Activated CD4-positive, alpha-beta memory T cell treated with anti-CD3 and anti-CD28 coated beads for 36 hours (primary cell): ENCODE data around the gene SCN1B. TPM values are rescaled to one million over a fixed set of nuclear protein-coding genes. Genes with fewer than 3 reads are reported as not detected.

Experiments used
- CTCF ChIA-PET: fragments of 350-600 bp; sonication (Branson Sonifier 250); formaldehyde crosslinking; loops from one replicate; lab custom pipeline; 2021; ENCODE audit warnings: antibody characterized with exemption, inconsistent platforms; lab: Charles Lee
- POLR2A ChIA-PET: fragments of 350-600 bp; sonication (Branson Sonifier 250); formaldehyde crosslinking; loops from one replicate; lab custom pipeline; 2021; ENCODE audit warnings: antibody characterized with exemption; lab: Charles Lee
- DNase-seq: peaks from one replicate; pipeline ENCODE4 v3.0.0-alpha.2; 2020
- H3K27ac Mint-ChIP-seq: one replicate; pipeline ENCODE4 v1.8.0; 2021; ENCODE audit warnings: mixed read lengths
- H3K27me3 Mint-ChIP-seq: one replicate; pipeline ENCODE4 v1.8.0; 2021; ENCODE audit warnings: mixed read lengths
- H3K36me3 Mint-ChIP-seq: one replicate; pipeline ENCODE4 v1.8.0; 2021; ENCODE audit warnings: mixed read lengths
- H3K4me1 Mint-ChIP-seq: one replicate; pipeline ENCODE4 v1.8.0; 2021; ENCODE audit warnings: low read depth, mixed read lengths
- H3K4me3 Mint-ChIP-seq: one replicate; pipeline ENCODE4 v1.8.0; 2021; ENCODE audit warnings: mild to moderate bottlenecking, mixed read lengths
- H3K9me3 Mint-ChIP-seq: one replicate; pipeline ENCODE4 v1.8.0; 2021; ENCODE audit warnings: mixed read lengths
- intact Hi-C: fragments of 100-400 bp; cut with micrococcal nuclease; formaldehyde crosslinking; loops from one replicate; pipeline ENCODE4 v1.15.1; 2023
- total RNA-seq, 2 experiments: library from RNA; stranded (reverse); gene quantifications; one replicate each; pipeline ENCODE4 v1.2.3, GENCODE V29; 2021

The SCN1B gene
- total RNA-seq, 2 experiments from 2014 or later, result 1.1 to 1.6 TPM

DNA sequence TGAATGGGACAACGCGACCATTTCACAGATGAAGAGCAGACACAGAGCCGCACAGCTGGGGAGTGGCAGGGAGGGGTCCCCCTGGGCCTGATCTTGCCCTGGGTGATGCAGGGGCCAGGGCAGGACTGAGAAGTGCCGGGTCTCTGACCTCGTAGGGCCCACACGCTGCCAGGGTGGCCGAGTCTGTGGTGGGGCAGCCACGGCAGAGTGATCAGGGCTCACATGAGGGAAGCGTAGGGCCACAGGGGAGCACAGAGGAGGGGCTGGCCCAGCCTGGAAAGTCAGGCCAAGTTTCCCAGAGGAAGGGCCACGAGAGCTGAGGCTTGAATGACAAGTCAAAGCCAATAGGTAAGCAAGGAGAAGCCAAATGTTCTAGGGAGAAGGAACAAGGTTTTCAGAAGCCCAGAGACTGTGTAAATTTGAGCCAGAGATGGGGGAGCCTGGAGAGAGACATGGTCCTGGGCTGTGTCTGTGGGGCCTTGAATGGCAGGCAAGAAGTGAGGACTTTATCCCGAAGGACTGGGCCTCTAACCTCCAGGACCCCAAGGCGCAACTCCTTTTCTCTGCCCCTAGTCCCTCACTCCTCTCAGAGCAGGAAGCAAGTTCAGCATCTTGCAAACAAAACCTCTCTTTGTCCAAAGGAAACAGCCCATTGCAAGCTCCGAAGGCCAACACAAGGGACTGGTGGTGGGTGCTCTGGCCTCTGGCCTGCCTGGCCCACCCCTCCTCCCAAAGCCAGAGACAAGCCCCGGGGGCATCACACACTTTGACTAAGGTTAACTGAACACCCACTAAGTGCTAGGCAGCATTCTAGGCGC lies 53.6 kb downstream of the SCN1B start:
- ChIA-PET POLR2A (no interaction called here), CTCF (interaction anchor here (0.9 to 1.3 kb wide), 2 partner anchors 17 kb away, joined by 3 to 7 read pairs; no protein-coding TSS in a partner anchor)
- Mint-ChIP-seq H3K4me3 (no peak overlapping the region), H3K36me3 (no peaks in the 10 kb centered on the region), H3K27ac (no peak overlapping the region), H3K4me1 (peaks cover 4% of the 10 kb centered on the region), H3K27me3 (no peaks in the 10 kb centered on the region), H3K9me3 (no peaks in the 10 kb centered on the region)
- DNase-seq, result no peak
- intact Hi-C loops, result no loop called here

DNA sequence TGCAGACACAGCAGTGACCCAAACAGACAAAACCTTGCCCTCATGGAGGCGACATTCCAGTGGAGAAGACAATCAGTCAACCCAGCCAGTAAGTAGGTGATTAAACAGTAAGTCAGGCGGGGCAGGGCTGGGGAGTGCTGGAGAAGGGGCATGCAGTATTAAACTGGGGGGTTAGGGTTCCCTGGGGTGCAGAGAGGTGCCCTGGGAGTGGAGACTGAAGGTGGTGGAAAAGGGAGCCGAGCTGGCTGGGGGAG lies 54.2 kb downstream of the SCN1B start:
- ChIA-PET POLR2A (no interaction called here), CTCF (interaction anchor here (0.9 kb wide), 1 partner anchor 18 kb away, joined by 3 read pairs; no protein-coding TSS in a partner anchor)
- H3K36me3 Mint-ChIP-seq, result no peaks in the 10 kb centered on the region
- H3K4me1 Mint-ChIP-seq, result peaks cover 4% of the 10 kb centered on the region
- H3K9me3 Mint-ChIP-seq, result no peaks in the 10 kb centered on the region
- no peaks in the 10 kb centered on the region for H3K27me3 Mint-ChIP-seq
- no peak overlapping the region for H3K27ac Mint-ChIP-seq
- intact Hi-C loops, result no loop called here
- DNase-seq, result no peak
- no peak overlapping the region for H3K4me3 Mint-ChIP-seq

DNA sequence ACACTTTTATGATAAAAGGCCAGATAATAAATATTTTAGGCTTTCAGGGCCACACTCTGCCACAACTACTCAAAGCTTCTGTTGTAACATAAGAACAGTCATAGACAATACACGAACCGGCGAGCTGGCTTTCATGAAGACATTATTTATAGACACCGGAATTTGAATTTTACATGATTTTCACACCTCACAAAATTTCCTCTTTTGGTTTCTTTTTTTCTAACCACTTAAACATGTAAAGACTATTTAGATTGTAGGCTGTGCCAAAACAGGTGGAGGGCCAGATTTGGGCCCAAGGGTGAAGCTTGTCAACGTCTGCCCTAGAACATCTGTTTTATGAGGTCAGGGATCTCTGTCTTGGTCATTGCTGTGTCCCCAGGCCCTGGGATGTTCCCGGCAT lies 55.7 kb downstream of the SCN1B start:
- ChIA-PET CTCF (interaction anchor here (0.8 to 3.8 kb wide), 5 partner anchors 16 to 42 kb away, joined by 3 to 22 read pairs (median 4); no protein-coding TSS in a partner anchor), POLR2A (no interaction called here)
- Mint-ChIP-seq H3K27ac (no peak overlapping the region), H3K4me1 (peaks cover 10% of the 10 kb centered on the region), H3K9me3 (no peaks in the 10 kb centered on the region), H3K27me3 (peaks cover 4% of the 10 kb centered on the region), H3K36me3 (no peaks in the 10 kb centered on the region), H3K4me3 (no peak overlapping the region)
- no peak for DNase-seq
- intact Hi-C loops, result no loop called here

DNA sequence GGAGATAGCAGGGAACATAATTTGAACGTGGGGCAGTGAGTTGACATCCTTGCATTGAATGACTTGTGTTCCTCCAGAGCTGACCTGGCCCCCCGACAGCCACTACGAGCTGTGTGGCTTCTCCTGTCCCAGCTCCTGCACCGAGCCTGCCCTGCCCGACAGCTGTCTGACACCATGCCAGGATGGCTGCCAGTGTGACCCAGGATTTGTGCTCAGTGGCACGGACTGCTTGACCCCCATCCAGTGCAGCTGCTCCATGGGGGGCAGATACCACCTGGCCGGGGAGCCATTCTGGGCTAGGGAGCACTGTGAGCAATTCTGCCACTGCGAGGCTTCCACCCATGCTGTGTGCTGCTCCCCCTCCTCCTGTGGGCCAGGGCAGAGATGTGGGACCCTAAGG lies 56.2 kb downstream of the SCN1B start:
- no peak overlapping the region for H3K27ac Mint-ChIP-seq
- H3K27me3 Mint-ChIP-seq, result peaks cover 6% of the 10 kb centered on the region
- no peaks in the 10 kb centered on the region for H3K9me3 Mint-ChIP-seq
- intact Hi-C loops, result no loop called here
- peaks cover 10% of the 10 kb centered on the region for H3K4me1 Mint-ChIP-seq
- no peak for DNase-seq
- H3K4me3 Mint-ChIP-seq, result no peak overlapping the region
- CTCF ChIA-PET, result interaction anchor here (0.8 to 3.8 kb wide), 6 partner anchors 17 to 409 kb away, joined by 3 to 22 read pairs (median 4); no protein-coding TSS in a partner anchor
- POLR2A ChIA-PET, result no interaction called here
- H3K36me3 Mint-ChIP-seq, result no peaks in the 10 kb centered on the region

DNA sequence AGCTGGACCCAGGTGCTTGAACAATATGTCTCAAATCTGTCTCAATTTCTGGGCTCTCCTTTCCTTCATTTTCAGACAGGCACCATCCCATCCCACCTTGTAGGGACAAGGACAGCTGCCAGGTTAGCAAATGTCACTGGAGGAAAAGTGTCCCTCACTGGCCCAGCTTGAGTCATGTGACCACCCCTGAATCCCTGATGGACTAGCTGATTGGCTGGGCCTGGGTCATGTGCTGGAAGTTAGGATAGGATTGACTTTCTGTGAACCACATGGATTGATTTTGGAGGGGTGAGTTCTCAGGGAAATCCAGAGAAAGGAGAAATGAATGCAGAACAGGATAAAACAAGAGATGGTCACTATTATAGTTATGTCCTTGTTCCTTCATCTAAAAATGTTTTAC lies 57.1 kb downstream of the SCN1B start:
- no peaks in the 10 kb centered on the region for H3K9me3 Mint-ChIP-seq
- H3K27me3 Mint-ChIP-seq, result peaks cover 6% of the 10 kb centered on the region
- peaks cover 10% of the 10 kb centered on the region for H3K4me1 Mint-ChIP-seq
- no peak overlapping the region for H3K4me3 Mint-ChIP-seq
- DNase-seq, result no peak
- H3K36me3 Mint-ChIP-seq, result no peaks in the 10 kb centered on the region
- H3K27ac Mint-ChIP-seq, result no peak overlapping the region
- ChIA-PET CTCF (interaction anchor here (0.7 to 3.8 kb wide), 4 partner anchors 21 to 408 kb away, joined by 3 to 22 read pairs (median 12); no protein-coding TSS in a partner anchor), POLR2A (no interaction called here)
- intact Hi-C loops, result no loop called here

DNA sequence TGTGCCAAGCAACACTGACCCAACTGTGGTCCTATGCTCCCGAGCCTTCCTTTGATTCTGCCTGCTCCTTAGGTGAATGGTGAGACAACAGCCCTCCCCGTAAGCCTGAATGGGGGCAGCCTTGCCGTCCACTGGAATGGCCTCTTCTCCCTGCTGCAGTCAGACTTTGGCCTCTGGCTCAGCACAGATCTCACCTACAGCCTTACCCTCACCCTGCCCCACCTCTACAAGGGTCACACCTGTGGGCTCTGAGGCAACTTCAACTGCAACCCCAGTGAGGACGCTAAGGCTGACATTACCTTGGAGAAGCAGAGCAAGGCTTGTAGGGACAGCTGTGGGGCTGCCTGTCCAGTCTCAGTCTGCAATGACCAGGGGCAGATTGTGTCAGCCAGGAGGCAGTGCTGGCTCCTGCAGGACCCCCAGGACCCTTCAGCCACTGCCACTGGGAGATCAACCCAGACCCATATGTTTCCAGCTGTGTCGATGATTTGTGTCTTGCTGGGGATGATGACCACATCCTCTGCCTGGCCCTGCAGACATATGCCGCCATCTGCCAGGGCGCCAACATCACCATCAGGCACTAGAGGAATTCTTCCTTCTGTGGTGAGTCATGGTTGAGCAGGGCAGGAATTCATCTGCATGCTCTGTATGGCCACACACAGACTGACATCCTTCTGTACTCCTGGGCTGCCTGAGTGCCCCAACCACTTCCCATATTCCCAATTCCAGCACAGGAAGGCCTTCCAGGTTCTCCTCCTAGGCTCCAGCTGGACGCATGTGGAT lies 58.1 kb downstream of the SCN1B start:
- H3K36me3 Mint-ChIP-seq, result no peaks in the 10 kb centered on the region
- peaks cover 10% of the 10 kb centered on the region for H3K4me1 Mint-ChIP-seq
- intact Hi-C loops, result no loop called here
- H3K4me3 Mint-ChIP-seq, result no peak overlapping the region
- CTCF ChIA-PET, result interaction anchor here (3.8 kb wide), 1 partner anchor 45 kb away, joined by 22 read pairs; no protein-coding TSS in a partner anchor
- peaks cover 6% of the 10 kb centered on the region for H3K27me3 Mint-ChIP-seq
- H3K9me3 Mint-ChIP-seq, result no peaks in the 10 kb centered on the region
- no peak for DNase-seq
- POLR2A ChIA-PET, result no interaction called here
- no peak overlapping the region for H3K27ac Mint-ChIP-seq

DNA sequence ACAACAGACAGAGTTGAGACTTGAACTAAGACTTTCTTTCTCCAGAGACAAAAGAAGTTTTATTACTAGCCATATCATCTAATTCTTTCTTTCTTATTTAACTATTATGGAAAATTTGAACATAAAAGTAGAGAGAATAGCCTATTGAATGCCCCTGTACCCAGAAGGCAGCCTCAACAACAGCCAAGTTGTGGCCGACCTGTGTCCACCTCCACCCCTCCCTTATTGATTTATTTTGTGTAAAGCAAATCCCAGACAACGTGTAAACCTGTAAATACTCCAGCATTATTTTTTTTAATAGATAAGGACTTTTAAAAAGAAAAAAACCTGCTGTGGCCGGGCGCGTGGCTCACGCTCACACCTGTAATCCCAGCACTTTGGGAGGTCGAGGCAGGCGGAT lies 59.3 kb downstream of the SCN1B start:
- DNase-seq, result no peak
- ChIA-PET POLR2A (no interaction called here), CTCF (interaction anchor here (2.8 to 3.3 kb wide), 2 partner anchors 23 to 46 kb away, joined by 13 to 18 read pairs; no protein-coding TSS in a partner anchor)
- Mint-ChIP-seq H3K4me1 (peaks cover 10% of the 10 kb centered on the region), H3K9me3 (no peaks in the 10 kb centered on the region), H3K27ac (no peak overlapping the region), H3K36me3 (no peaks in the 10 kb centered on the region), H3K27me3 (peaks cover 6% of the 10 kb centered on the region), H3K4me3 (no peak overlapping the region)
- intact Hi-C loops, result no loop called here

Other genes with a start within 250 kb of the SCN1B start
- gene ZNF30, start 103.6 kb upstream of the SCN1B start, total RNA-seq, result 1 to 10 TPM; 3.7 to 4.2 TPM
- gene ZNF792, start 66.2 kb upstream of the SCN1B start, total RNA-seq, result 1 to 10 TPM; 6.4 to 6.9 TPM
- 100 to 1,000 TPM; 204 to 223 TPM for gene GRAMD1A, start 30.1 kb upstream of the SCN1B start, total RNA-seq
- gene HPN, start 11.3 kb downstream of the SCN1B start, total RNA-seq, result under 1 TPM in 1 of 2 experiments, not detected in 1; 0.21 TPM
- not detected for gene FXYD3, start 85.4 kb downstream of the SCN1B start, total RNA-seq
- under 1 TPM; 0.50 to 0.51 TPM for gene LGI4, start 104.6 kb downstream of the SCN1B start, total RNA-seq
- 1 to 10 TPM; 2.3 to 2.8 TPM for gene FXYD1, start 108.4 kb downstream of the SCN1B start, total RNA-seq
- gene FXYD7, start 112.8 kb downstream of the SCN1B start, total RNA-seq, result under 1 TPM; 0.77 to 0.93 TPM
- gene FXYD5, start 124.3 kb downstream of the SCN1B start, total RNA-seq, result 100 to 1,000 TPM; 334 to 360 TPM
- gene FAM187B, start 198.3 kb downstream of the SCN1B start, total RNA-seq, result under 1 TPM in 1 of 2 experiments, not detected in 1; 0.19 TPM
- gene LSR, start 218.5 kb downstream of the SCN1B start, total RNA-seq, result 10 to 100 TPM; 25.4 to 28.7 TPM
- 100 to 1,000 TPM; 117 to 121 TPM for gene USF2, start 238.5 kb downstream of the SCN1B start, total RNA-seq